Left lobe of liver (tissue), 2 donors: ENCODE results near the gene PSMD8. TPM values are rescaled to one million over a fixed set of nuclear protein-coding genes. Genes with fewer than 3 reads are reported as not detected.

Source experiments
- ATAC-seq: fragments of 200-7000 bp; cut with Tn5 transposase; one replicate; pipeline ENCODE4 v1.9.1; 2020; ENCODE audit warnings: mild to moderate bottlenecking, moderate library complexity
- DNase-seq: peaks from one replicate; pipeline ENCODE4 v3.0.0-alpha.2; 2020; ENCODE audit warnings: low spot score
- total RNA-seq: library from RNA; stranded (reverse); gene quantifications from one replicate; pipeline ENCODE4 v1.2.1, GENCODE V29; 2021
- donor health status: DM: no; HTN: no; CAD: no; lungs with moderate emphysema.
- donor health status: DM: no; HTN: yes; CAD: no.

The PSMD8 gene
- total RNA-seq, 1 donor from 2014 or later, result 62.5 TPM

DNA sequence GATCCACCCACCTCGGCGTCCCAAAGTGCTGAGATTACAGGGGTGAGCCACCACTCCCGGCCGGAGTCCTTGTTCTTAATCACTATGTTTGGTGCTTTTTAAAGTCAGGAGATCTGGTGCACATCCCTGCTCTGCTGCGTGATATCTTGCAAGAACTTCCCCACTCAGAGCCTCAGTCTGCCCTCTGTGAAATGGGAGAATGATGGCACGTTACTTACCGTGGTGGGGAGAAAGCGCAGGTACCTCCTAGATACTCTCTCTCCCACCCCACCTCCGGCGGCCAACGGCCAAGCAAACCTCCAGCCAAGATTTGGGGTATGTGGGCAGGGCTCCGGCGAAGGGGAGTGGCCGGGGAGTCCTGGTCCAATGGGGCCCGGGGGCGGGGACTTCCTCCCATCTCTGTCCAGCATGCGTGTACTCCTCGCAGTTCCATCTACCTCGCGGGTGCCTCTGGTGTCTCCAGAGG lies 58.9 kb downstream of the PSMD8 start, which contains the start of gene RYR1:
RYR1 (plus strand) TSS at position 424 of the 466 bp plus-strand sequence. CDS start 139 bp downstream, outside the sequence.
- ATAC-seq (peak; percentile 68), DNase-seq (no peak)

Other genes with a start within 250 kb of the PSMD8 start
- not detected for gene DPF1, start 150.3 kb upstream of the PSMD8 start, total RNA-seq
- 3.9 TPM for gene PPP1R14A, start 118.2 kb upstream of the PSMD8 start, total RNA-seq
- gene SPINT2, start 110.0 kb upstream of the PSMD8 start, total RNA-seq, result 7.3 TPM
- gene C19orf33, start 70.3 kb upstream of the PSMD8 start, total RNA-seq, result 0.40 TPM
- 41.7 TPM for gene YIF1B, start 58.6 kb upstream of the PSMD8 start, total RNA-seq
- gene KCNK6, start 54.7 kb upstream of the PSMD8 start, total RNA-seq, result 1.4 TPM
- 4.0 TPM for gene CATSPERG, start 38.7 kb upstream of the PSMD8 start, total RNA-seq
- gene GGN, start 13.5 kb downstream of the PSMD8 start, total RNA-seq, result not detected
- gene SPRED3, start 14.1 kb downstream of the PSMD8 start, total RNA-seq, result 0.30 TPM
- 8.7 TPM for gene FAM98C, start 28.5 kb downstream of the PSMD8 start, total RNA-seq
- gene RASGRP4, start 51.6 kb downstream of the PSMD8 start, total RNA-seq, result 1.0 TPM
- gene RYR1, start 59.1 kb downstream of the PSMD8 start, total RNA-seq, result 0.68 TPM
- gene MAP4K1, start 243.4 kb downstream of the PSMD8 start, total RNA-seq, result 3.5 TPM
- 106 TPM for gene EIF3K, start 244.6 kb downstream of the PSMD8 start, total RNA-seq